Measurements from ENCODE around the gene EPG5.

- TF ChIP-seq CTCF (conservative IDR thresholded peaks at IDR 0.05; ENCODE audit: low read length), result peak; percentile 84
- TF ChIP-seq EZH2phosphoT487 (IDR thresholded peaks at IDR 0.05; ENCODE audit: borderline replicate concordance, low read depth, low read length), result no peak
Measured at GRCh38 chr18:45879681-45880655, 87.2 kb downstream of the EPG5 start.
